Jurkat, Clone E6-1 (cell line): ENCODE results near the gene CCDC27.

Experiments
- DNase-seq: peaks from one replicate; pipeline ENCODE4 v3.0.0-alpha.2; 2011; ENCODE audit warnings: low read depth, low spot score
- H3K4me3 ChIP-seq: 2 replicates; pipeline ENCODE4 v1.5.1; 2011; ENCODE audit warnings: mild to moderate bottlenecking, low read length, control low read depth, moderate library complexity

The CCDC27 gene

DNA sequence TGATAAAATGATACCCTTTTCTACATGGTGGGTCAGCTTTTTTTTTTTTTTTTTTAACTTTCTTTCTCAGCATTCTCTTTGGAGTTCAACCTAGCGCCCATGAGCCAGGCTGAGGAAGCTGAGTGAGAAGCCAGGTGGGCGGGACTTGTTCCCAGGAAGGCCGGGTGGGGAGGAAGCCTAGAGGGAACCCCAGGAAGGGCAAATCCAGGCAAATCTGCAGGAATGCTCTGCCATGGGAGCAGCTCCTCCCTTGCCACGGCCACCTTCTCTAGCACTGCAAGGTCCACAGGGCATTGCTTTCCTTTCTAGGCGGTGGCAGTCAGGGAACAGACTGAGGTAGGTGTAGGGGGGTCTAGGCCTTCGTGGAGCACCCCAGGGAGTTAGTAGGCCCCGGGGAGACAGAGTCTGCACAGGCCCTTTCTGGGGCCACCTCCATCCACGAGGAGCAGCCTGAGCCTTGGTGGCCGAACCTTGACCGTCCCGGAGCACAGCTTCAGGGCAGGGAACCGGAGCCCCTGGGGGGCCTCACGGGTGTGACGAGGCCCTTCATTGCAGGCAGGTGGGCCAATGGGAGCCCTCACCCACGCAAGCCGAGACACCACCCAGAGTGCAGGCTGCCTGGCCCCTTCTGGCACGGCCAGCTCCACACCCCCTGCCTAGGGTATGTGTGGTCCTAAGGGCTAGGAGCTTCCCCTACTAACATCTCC lies 18.2 kb upstream of the CCDC27 start:
- no peak overlapping the region for H3K4me3 ChIP-seq
- DNase-seq: no peak

DNA sequence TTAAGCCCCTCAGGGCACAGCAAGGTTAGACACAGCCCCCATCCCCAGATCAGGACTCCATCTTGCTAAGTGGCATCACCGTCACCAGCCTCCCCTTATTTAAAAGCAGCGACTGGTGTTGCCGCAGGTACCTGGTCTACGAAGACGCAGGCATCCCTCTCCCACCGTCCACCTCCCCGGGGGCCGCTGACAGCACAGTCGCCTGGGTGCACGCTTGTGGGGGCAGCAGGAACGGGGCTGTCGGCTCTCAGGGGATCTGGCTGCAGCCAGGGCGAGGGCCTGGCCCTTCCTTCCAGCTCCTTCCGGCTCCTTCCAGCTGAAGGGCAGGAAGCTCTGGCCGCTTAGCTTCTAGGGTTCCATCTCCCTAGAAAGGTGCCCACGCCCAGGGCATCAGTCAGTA lies 17.6 kb upstream of the CCDC27 start:
- no peak for DNase-seq
- no peak overlapping the region for H3K4me3 ChIP-seq

DNA sequence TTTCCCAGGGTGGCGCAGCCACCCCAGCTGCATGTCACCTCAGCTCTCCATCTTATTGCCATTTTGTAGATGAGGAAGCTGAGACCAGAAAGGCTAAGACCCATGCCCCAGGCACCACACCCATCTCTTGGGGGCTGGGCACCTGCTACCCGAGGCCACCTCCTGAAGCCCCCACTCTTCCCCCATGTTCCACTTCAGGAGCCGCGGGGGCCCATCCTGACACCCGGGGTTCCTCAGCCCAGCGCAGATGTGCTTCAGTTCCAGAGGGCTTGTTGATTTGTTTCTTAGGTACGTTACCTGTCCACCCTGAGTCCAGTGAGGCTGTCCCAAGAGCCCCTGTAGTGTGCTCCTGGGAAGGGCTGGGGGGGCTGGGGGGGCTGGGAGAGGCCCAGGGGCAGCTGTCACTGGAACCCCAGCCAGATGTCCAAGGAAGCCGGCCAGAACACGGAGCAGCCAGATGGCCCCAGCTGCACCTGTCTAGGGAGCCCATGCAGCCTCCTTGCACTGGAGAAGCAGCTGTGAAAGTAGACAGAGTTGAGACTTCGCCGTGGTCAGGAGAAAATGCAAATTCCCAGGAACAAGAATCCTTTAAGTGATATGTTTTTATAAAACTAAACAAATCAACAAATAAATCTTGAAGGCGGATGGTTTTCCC lies 17.1 kb upstream of the CCDC27 start:
- DNase-seq: no peak
- no peak overlapping the region for H3K4me3 ChIP-seq

- no peak for DNase-seq
- no peak overlapping the region for H3K4me3 ChIP-seq
Observed at GRCh38 chr1:3735688-3736087, 16.6 kb upstream of the CCDC27 start.

- H3K4me3 ChIP-seq: no peak overlapping the region
- DNase-seq: no peak
Observed at GRCh38 chr1:3736131-3736561, 16.1 kb upstream of the CCDC27 start.

GRCh38 chr1:3736708-3737107 lies 15.5 kb upstream of the CCDC27 start:
- DNase-seq: no peak
- H3K4me3 ChIP-seq: no peak overlapping the region

GRCh38 chr1:3738943-3739342 lies 13.3 kb upstream of the CCDC27 start:
- DNase-seq: no peak

GRCh38 chr1:3740042-3740441 lies 12.2 kb upstream of the CCDC27 start:
- DNase-seq: no peak
- H3K4me3 ChIP-seq: no peak overlapping the region

More at GRCh38 chr1:3738943-3739342, 13.3 kb upstream of the CCDC27 start:
- H3K4me3 ChIP-seq: no peak overlapping the region

GRCh38 chr1:3740752-3741151 lies 11.5 kb upstream of the CCDC27 start:
- no peak overlapping the region for H3K4me3 ChIP-seq
- no peak for DNase-seq

- DNase-seq: no peak
- no peak overlapping the region for H3K4me3 ChIP-seq
Observed at GRCh38 chr1:3741566-3742438, 10.4 kb upstream of the CCDC27 start.

GRCh38 chr1:3742439-3743298 lies 9.6 kb upstream of the CCDC27 start:
- no peak for DNase-seq
- H3K4me3 ChIP-seq: no peak overlapping the region

DNA sequence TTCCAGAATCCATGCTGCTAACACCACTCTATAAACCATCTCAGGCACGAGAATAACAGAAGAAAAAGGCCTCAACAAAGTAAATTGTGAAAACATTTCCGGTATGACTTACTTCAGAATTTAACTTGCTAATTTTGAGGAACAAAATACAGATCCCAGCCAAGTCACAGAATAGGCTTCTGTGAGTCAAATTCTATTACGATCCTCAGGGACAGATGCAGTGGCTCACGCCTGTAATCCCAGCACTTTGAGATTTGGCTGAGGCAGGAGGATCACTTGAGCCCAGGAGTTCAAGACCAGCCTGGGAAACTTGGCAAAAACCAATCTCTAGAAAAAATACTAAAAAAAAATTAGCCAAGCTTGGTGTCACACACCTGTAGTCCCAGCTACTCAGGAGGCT lies 8.8 kb upstream of the CCDC27 start:
- no peak overlapping the region for H3K4me3 ChIP-seq
- DNase-seq: no peak

DNA sequence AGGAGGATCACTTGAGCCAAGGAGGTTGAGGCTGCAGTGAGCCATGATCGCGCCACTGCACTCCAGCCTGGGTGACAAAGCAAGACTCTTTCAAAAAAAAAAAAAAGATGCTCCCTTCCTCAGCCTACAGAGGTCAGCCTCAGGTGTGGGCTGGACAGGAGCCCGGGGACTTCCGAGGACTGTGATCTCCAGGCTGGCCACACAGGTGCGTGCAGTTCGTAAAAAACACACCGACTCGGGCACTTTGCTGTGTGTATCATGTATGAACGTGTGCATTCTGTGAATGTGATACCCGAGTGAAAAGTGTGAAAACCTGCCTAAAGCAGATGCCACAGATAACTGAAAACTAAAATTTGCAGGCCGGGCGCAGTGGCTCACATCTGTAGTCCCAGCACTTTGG lies 8.4 kb upstream of the CCDC27 start:
- no peak for DNase-seq
- H3K4me3 ChIP-seq: no peak overlapping the region

- DNase-seq: no peak
- H3K4me3 ChIP-seq: no peak overlapping the region
Observed at GRCh38 chr1:3744646-3745045, 7.6 kb upstream of the CCDC27 start.

DNA sequence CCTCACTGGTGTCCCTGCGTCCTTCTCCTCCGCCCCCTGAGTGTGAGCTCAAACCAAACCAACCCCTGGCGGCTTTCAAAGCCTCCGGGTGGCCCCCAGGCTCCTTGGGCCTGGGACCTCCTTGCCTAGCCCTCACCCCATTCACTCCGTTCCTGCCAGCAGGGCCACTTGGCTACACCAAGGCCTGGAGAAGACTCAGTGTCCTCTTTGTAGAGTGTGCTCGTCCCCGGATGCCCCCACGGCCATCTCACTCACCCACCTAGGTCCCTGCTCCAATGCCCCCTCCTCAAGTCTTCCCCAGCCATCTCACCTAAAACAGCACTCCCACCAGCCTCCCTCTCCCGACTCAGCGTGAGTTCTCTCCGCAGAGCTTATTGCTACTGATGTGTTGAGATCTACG lies 7.2 kb upstream of the CCDC27 start:
- DNase-seq: no peak
- no peak overlapping the region for H3K4me3 ChIP-seq

DNA sequence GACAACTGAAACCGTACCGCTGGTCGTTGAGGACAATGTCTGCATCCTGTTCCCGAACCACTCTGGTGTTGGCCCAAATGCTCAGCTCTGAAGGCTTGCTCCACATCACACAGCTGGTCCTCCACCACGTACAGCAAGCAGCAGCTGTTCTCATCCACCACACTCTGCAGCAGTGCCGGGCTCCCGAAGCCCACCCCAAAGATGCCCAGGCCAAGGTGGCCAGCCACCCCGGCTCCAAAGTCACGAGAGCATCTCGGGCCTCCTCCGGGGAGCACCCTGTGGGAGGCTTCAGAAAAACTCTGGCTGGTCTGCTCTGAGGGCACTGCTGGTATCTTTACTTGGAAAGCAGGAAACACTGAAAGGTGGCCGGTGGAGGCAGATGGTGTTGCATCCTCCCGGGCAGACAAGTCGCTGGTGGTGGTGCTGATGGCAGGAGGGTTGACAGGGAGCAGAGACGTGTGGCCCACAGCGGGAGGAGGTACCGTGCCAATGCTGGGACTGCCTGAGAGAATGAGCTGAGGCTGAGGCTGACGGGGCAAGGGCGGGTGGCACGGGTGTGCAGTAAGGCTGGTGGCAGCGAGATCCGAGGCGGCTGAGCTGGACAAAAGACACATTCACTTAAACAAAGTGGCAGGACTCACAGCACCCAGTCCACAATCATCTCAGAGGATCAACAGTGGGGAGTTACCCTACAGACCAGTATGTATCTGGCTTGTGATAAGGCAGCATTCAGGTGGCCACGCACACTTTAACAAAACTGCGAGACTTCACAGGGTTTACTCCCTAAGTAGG lies 6.5 kb upstream of the CCDC27 start:
- DNase-seq: no peak

DNA sequence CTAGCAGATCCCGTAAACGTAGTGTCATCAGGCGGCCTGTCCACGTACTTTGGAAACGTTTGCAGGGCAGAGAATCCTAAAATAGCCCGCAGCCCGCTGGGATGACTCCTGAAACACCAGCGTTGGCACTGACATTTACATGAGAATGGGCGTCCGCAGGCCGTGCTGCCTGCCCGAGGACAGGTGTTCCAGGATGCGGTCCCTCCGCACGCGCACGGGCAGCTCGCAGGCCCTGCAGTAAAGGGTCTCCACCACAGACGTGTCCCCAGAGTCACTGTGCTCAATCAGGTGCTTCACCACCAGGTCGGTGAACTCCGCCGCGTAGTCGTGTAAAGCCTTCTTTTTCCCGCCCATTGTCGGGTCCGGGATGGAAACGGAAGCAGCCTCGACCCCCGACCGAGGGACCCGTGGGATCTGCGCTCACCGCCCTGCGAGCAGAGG lies 5.8 kb upstream of the CCDC27 start:
- H3K4me3 ChIP-seq: peak overlapping the region; percentile 50
- no peak for DNase-seq

More for the DNA sequence above, 6.5 kb upstream of the CCDC27 start:
- H3K4me3 ChIP-seq: no peak overlapping the region

- peak overlapping the region; percentile 50 for H3K4me3 ChIP-seq
- DNase-seq: peak; percentile 57
Observed at GRCh38 chr1:3746830-3747521, 5.3 kb upstream of the CCDC27 start.
